Dedifferentiated amniotic fluid mesenchymal stem cell (primary cell): ENCODE measurements around the gene CTPS1.

Experiments
- DNase-seq: peaks from one replicate; pipeline ENCODE4 v3.0.0-alpha.2; 2016; ENCODE audit errors: extremely low spot score

The CTPS1 gene

DNA sequence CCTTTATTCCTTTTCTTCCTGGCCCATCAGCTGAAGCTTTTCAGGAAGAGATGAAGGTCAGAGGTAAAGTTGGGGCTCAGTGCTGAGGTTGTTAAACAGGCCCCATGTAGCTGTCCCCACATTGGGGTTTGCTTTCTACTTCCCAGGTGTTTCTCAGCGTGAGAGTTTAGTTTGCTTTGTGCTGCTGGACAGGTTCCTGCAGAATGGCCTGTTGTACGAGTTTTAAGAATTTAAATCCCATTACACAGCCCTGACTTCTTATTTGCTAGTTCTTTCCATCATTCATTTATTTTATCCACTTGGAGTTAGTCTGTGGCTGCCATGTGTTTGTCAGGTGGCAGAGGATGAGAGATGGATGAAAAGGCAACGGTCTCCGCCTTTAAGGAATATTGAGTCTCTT is 19.2 kb downstream of the CTPS1 start:
- DNase-seq = no peak

DNA sequence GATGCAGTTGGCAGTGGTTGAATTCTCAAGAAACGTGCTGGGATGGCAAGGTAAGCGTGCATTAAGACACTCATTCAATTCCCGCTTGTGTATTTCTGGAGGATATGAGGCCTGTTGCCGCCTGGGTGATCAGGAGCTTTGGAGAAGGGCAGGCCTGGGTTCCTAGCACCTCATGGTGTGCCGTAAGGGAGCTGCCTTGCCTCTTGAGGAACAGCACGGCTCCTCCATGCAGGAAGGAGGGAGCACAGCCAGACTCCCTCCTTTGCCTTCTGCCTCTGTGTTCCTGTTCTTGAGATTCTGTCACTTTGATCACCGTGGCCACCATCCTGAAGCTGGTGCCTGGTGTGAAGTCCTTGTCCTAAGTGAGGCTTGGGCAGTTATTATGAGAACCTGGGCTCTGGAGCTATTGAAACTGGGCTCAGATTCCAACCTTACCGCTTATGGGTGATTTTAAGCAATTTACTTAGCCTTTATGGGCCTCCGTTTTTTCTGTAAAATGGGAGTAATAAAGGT is 23.7 kb downstream of the CTPS1 start:
- no peak for DNase-seq

DNA sequence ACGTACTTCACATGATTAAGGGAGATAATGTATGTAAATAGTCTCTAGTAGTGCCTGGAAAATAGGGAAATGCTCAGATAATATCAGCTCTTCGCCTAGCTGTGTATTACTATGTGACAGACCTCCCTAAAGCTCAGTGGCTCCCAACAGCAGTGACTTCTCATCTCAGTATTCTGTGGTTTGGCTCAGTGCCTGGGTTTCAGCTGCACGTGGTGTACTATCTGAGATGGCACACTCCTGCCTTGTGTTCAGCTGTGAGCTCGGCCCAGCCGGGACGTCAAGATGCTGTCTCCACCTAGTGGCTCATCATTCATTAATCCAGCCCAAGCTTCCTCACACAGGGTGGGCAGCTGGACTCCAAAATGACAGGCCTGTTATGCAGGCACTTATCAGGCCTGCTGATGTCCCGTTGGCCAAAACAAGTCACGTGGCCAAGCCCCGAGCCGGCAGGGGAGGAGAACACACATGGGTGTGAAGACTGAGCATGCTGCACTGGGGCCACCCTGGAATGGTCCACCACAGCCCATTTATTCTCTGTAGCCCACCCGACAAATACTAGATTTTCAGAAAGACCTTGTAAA is 24.2 kb downstream of the CTPS1 start:
- DNase-seq = peak; percentile 97

DNA sequence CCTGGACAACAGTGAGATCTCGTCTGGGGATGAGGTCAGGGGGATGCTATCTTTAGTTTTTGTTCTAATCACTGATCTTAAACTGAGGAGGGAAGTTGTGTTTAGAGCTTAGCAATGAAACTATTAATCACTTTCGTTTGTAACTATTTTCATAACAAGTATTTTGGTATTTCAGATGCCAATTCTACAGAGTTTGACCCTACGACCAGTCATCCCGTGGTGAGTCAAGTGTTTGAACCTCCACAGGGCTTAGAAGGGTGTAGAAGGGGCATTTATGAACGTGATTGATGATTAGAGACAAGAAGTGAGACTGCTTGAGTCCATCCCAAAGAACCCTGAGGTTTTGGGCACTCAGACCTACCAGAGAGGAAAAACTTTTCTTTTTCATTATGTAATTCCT is 26.4 kb downstream of the CTPS1 start:
- no peak for DNase-seq

DNA sequence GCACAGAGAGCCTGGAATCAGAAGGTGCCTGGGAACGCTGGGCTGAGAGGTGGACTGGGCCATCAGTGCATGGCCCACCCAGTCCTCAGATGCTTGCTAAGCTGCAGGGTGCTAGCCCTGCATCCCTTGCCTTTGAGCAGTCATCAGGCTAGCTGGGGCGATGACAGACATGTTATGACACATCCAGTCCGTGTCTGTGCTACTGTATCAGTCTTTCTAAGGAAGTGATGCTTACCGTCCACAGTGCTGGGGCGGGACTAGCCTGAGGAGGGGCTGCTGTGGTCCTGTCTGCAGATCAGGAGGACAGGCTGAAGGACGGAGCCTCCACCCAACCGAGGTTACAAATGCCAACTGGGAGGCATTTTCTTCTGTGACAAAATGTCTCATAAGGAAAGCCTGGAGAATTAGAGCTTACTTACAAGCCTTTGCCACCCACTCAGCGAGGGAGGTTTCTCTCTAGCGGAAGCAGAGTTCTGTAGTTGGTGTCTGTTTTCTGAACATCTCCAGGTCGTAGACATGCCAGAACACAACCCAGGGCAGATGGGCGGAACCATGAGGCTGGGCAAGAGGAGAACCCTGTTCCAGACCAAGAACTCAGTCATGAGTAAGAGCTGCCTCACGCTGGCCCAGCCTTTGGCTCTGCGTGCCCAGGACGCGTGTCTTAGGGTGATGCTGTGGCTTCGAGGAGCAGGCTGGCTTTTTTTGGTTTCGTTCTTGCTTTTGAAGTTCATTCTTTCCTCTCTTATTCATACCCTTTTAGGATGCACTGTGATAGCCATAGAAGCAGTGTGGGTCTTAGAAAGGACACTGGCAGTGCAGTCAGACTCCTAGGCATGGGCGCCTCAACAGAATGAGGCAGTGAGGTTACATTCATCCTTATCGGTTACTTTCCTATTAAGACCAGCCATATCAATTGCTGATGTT is 27.7 kb downstream of the CTPS1 start:
- no peak for DNase-seq

DNA sequence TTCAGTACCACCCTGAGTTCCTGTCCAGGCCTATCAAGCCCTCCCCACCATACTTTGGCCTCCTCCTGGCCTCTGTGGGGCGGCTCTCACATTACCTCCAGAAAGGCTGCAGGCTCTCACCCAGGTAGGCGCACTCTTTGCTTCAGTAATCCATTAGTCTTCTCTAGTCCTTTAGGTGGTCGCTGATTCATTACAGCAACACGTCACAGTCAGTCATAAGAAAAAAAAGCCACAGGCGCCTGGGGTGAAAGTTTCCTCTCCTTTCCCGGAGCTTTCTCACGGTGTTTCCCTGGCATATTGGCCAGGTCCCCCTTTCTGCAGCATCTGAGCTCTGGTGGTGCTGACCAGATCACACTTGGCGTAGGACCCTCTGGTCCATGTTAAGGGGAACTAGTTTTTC is 30.0 kb downstream of the CTPS1 start:
- DNase-seq = no peak

DNA sequence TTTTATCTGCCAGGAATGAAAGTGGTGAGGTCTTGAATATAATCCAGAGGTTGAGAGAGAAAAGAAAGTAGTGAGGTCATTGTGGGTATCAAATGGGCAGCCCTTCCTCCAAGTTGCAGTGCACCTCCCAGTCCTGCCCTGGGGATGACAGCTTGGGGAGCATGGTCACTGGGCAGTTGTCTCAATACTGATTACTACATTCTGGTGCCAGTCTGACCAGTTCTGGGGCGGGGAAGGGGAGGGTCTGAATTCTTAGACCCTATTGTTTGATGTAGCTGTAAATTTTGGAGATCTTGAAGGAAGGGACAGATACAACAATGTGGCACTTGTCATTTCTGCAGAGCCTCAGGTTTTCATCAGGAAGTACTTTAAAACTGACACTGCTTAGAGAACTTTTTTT is 30.8 kb downstream of the CTPS1 start:
- DNase-seq = no peak

DNA sequence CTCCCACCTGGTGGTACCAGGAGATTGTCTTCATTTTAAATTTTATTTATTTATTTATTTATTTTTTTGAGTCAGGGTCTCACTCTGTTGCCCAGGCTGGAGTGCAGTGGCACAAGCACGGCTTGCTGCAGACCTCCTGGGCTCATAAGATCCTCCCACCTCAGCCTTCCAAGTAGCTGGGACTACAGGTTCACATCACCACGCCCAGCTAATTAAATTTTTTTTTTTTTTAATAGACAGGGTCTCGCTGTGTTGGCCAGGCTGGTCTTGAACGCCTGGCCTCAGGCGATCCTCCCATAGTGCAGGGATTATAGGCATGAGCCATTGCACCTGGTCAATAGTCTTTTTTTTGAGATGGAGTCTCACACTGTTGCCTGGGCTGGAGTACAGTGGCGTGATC is 33.5 kb downstream of the CTPS1 start:
- no peak for DNase-seq

DNA sequence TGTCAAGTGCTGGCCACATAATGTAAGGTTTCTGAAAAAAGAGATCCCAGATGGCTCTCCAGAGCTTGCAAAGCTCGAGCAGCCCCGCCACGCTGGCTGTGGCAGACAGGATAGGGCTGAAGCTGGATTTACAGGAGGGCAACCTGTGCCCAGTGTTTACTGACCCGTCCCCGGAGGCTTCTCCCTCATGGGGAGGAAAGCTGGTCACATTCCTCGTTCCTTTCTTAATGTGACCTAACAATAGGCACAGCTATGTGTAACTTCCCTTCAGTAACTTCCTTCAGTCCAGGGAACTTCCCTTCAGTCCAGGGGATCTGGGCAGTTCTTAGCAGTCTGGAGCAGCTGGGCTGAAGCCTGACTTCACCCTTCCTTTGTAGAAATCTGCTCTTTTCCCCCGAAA is 34.3 kb downstream of the CTPS1 start:
- no peak for DNase-seq

DNA sequence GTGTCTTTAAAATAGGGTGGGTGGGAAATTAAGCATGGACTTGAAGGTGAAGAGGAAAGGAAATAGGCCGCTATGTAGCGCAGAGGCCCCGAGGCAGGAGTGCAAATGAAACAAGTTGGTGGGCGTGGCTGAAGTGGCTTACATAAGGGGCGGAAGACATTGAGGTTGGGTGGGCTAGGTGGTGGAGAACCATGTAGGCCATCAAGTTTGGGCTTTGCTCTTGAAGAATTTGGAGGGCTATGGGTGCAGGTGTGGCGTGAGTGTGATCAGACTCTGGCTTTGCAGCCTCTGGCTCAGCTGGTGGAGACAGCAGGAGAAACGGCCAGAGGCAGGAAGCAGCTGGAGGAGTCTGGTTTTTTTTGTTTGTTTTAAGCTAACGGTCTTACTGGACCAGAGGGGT is 35.4 kb downstream of the CTPS1 start:
- DNase-seq = no peak

DNA sequence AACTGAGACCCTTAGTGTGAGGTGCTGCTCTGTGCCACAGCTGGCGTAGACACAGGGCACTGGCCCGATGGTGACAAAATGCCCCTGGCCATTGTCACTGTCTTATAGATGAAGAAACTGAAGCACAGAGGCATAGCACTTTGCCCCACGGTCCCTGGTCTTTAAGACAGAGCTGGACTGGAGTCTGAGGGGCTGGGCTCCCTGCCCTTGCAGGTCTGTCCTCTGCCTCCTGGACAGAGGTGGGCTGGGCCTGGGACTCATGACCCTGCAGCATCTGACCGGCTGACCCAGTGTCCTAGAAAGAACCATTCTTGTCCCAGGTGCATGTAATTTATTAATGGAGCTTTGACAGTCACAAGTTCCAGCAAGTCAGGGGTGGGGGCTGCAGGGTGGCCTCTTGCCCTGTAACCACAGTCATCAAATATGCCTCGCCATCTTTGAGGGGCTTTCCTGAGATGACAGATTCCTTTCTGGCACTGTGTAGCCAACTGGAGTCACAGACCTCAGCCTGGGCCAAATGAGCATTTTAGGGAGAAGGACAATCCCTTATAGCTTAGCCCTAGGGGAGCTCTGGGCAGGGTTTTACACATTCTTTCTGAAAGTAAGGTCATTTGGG is 35.9 kb downstream of the CTPS1 start:
- DNase-seq = no peak

DNA sequence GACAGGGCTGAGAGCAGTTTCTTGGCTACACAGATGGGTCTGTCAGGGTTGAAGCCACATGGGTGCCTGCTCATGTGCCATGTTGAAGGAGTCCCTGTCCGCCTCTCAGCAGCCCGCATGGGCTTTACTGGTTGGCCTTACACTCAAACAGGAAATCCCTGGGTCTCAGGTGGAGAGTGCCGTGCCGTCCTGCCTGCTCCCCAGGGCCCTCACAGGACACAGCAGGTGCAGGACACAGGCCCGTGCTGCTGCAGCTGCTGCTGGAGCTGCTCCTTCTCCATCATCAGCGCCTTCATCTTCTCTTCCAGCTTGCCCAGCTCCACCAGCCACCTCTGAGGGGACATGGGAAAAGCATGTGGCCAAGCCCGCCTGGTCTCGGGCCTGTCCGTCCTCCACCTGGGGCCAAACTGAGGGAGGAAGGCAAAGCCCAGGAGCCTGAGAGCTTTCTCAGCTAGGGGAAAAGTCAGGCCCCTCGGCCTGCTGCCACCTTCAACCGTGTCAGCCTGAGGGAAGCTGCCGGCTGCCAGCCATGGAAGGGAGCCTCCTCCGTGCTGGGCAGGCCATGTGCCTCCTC is 36.5 kb downstream of the CTPS1 start:
- DNase-seq = no peak

DNA sequence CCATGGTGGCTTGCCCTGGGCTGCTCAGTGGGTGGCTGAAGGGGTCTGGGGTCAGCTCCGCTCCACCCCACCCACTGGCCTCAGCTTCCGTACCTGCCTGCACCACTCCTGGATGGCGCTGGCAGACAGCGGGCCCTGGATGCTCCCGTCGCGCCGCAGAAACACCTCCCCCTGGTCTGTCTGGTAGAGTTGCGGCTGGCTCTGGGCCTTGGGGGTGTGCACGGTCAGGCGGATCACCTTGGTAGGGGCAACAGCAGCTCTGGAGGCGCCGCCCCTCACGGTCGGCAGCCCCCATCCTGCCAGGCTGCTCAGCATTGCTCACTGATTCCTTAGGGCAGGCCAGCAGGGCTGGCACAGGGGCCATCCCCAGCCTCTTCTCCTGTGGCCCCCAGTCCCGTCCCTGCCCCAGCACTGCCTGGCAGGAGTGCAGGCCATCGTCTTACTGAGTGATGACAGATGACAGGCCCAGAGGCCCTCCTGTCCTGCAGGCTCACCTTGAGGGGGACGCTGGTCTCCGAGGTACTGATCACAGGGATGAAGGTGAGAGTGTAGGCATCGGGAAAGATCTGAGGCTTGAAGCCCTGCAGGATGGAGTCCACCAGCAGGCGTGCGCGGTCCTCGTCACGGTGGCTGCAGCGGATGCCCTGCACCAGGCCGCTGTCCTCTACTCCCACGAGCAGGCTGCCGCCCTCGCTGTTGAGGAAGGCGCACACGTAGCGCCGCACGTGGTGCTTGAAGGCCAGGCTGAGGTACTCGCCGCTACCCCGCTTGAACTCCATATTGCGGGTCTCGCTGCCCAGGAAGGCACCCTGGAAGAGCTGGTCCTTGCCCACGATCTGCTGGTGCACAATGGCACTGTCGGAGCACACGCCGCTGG is 37.9 kb downstream of the CTPS1 start:
- no peak for DNase-seq

DNA sequence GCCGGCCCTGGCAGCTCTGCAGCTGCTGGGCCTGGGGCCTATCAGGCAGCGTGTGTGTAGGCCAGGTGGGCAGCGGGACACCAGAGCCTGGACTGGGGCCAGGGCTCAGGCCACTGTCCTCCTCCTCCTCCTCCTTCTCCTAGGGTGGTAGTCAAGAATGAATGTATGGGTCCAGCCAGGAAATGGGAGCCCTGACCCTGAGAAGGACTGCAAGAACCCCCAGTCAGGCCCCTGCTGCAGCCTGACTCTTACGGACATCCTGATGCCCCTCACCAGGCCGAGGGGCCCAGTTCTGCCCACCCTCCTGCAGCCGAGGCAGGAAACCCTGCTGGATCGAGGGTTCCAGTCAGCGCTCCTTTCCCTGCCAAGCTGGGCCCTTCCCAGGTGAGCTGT is 38.5 kb downstream of the CTPS1 start:
- no peak for DNase-seq

DNA sequence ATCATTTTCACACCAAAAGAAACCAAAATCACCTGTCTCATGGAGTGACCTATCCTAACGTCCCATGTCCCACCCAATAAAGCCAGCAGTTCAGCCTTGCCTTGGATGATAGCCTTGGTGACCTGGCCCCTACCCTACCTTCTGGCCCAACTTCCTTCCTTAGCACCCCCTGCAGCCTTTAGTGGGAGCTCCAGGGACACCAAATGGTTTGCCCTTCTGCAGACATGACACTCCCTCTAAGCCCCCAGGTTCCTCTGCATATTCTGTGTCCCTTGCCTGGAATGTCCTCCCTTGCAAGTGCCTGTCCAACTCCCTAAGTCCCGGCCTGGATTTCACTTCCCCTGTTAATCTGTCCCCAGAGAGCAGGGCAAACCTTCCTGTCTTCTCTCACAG is 39.9 kb downstream of the CTPS1 start:
- no peak for DNase-seq

DNA sequence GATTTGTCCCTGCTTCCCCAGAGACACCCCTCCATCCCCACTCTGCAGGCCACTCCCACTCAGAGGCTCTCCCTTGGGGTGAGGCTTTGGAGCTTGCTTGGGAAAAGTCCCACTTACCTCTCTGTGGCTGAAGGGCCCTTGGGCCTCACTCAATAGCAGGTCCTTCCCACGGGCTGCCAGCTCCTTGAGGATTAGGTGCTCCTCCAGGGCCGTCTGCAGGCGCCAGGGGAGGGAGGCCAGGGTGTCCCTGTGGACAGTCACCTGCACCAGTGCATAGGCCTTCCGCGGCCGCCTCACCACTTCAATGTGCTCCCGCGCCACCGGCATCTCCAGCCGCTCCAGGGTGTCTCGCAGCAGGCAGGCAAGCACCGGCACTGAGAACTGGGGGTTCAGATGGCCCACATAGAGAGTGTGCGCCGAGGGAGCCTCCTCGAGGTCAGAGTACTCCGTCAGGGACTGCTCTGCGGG is 40.6 kb downstream of the CTPS1 start:
- DNase-seq = no peak

DNA sequence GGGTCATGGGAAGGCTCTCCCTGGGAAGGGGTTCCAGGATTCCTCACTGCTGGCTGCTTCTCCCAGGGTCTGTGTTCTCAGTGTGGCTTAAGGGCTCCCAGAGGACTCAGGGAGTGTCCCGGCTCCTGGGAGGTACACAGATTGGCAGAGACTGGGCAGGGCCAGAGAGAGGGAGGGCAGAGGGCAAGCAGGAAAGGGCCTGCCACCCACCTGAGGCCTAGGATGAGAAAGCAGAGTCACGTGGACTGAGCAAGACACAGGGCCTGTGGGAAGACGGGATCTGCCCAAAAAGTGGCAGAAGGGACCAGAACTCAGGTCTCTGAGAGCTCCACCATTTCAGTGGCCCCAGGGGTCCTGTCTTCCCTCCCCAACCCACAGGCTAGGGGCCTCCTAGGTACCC is 41.2 kb downstream of the CTPS1 start:
- no peak for DNase-seq

DNA sequence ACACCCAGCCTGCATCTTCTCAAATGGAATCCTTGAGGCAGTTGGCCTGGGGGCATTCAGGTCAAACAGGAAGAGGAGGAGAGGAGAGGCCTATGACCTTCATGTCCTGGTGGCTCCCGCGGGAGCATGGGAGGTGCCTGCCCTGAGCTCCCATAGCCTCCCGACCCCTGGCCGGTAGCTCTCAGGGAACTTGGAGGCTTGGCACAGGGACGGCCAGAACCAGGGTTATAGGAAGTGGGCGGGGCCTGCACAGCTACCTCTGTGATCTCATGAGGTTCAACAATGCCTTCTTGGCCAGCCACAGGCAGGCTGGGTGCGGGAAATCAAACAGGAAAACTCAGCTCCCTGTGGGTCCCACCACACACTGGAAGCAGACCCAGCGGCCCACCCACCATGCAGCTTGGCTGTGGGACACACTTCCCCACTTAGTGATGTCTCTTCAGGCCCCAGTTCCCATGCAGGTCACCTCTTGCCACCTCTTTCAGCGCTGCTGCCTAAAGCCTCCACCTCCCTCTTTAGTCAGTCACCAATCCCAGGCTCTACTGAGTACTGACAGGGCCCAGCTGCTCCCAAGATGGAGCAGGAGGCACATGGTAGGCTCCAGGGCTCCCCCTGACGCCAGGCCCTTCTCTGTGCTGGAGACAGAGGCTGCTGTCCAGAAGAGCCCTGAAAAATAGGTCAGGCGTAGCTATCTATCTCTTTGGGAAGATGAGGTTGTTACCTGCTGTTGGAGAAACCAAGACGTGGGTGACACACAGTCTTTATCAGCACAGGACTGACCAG is 42.2 kb downstream of the CTPS1 start, which contains the start of gene SLFNL1:
Gene SLFNL1 (minus strand): TSS at position 200 of the 783 bp plus-strand sequence. CDS start 1,065 bp downstream, outside the sequence.
- no peak for DNase-seq

DNA sequence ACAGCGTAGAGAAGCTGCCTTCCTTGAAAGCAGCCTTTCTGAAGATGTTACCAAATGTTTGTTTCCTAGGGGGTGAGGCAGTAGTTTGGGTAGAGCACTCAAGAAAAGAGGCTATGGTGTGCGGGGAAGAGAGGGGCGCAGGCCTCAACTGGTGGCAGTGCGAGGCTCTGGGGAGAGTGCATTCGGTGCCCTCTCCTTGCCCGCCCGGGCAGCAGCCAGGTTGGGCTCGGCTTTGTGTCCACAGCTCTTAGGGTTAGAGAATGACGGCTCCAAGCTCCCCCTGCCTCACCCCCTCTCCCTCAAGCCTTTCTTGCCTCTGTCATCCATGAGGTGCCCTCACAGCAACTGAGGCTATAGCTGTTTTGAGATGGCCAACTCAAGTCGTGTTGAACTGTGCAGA is 42.9 kb downstream of the CTPS1 start:
- no peak for DNase-seq

DNA sequence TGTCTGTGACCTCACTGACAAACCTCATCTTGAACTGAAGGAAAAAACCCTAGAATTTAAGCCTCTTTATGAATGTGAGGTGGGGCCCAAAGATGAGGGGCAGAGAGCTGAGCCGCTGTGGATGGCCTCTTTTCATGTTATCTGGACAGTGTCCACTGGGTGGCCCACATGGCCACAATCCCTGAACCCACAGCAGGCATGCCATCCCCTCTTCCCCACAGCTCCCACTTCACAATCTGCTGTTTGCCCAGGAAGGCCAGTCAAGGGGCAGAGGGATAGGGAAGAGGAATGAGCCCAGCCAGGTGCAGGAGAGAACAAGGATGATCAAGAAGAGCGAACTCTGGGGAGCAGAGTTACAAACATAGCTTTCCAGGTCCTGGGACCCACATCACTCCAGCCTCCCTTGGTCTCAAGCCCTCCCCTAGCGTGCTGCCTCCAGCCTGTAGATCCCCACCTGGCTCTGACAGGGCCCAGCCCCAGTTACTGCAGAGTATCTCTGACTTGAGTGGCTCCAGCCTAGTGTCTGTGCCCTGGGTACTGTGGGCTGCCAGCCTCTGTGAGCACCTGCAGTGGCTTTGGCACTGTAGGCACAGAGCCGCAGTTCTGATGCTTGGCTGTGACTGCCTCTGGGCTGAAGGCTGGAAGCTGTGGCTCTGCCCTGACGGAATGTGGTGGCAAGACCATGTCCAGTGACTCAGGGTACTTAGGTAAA is 43.9 kb downstream of the CTPS1 start:
- no peak for DNase-seq
